Smooth muscle cell (in vitro differentiated cells): ENCODE data around the gene POLR1E. TPM values are rescaled to one million over a fixed set of nuclear protein-coding genes. Genes with fewer than 3 reads are reported as not detected.

Experiments
- DNase-seq: peaks from one replicate; lab custom pipeline; 2025; ENCODE audit not compliant: unreplicated experiment; lab: John Stamatoyannopoulos, UW
- H2AFZ ChIP-seq: fragments of 200-600 bp; sonication (generic); 2 replicates; pipeline ENCODE4 v1.6.0; 2016; ENCODE audit warnings: antibody characterized with exemption, low read depth, mild to moderate bottlenecking
- H3F3A ChIP-seq: fragments of 200-600 bp; sonication (generic); 2 replicates; pipeline ENCODE4 v1.6.0; 2017; ENCODE audit warnings: antibody characterized with exemption, low read depth
- H3K27ac ChIP-seq: fragments of 200-600 bp; sonication (generic); 2 replicates; pipeline ENCODE4 v1.5.1; 2016; ENCODE audit warnings: low read depth, mild to moderate bottlenecking
- H3K27me3 ChIP-seq: fragments of 200-600 bp; sonication (generic); 2 replicates; pipeline ENCODE4 v1.6.1; 2016; ENCODE audit warnings: low read depth, mild to moderate bottlenecking
- H3K36me3 ChIP-seq: fragments of 200-600 bp; sonication (generic); 2 replicates; pipeline ENCODE4 v1.5.1; 2016; ENCODE audit warnings: low read depth
- H3K4me1 ChIP-seq: fragments of 200-600 bp; sonication (generic); 2 replicates; pipeline ENCODE4 v1.5.1; 2016; ENCODE audit warnings: low read depth
- H3K4me2 ChIP-seq: fragments of 200-600 bp; sonication (generic); 2 replicates; pipeline ENCODE4 v1.6.0; 2016; ENCODE audit warnings: mild to moderate bottlenecking
- H3K4me3 ChIP-seq: fragments of 200-600 bp; sonication (generic); 2 replicates; pipeline ENCODE4 v1.5.1; 2016; ENCODE audit warnings: mild to moderate bottlenecking
- H3K79me2 ChIP-seq: fragments of 200-600 bp; sonication (generic); 2 replicates; pipeline ENCODE4 v1.6.0; 2016; ENCODE audit warnings: low read depth, mild to moderate bottlenecking
- H3K9ac ChIP-seq: fragments of 200-600 bp; sonication (generic); 2 replicates; pipeline ENCODE4 v1.6.0; 2016; ENCODE audit warnings: low read depth
- H3K9me3 ChIP-seq: fragments of 200-600 bp; sonication (generic); replicated peaks from 2 replicates; pipeline ENCODE4 v1.5.1; 2016; ENCODE audit warnings: low read depth
- H4K20me1 ChIP-seq: fragments of 200-600 bp; sonication (generic); 2 replicates; pipeline ENCODE4 v1.6.0; 2016; ENCODE audit warnings: low read depth
- WGBS: methylation state at CpG from one replicate; pipeline ENCODE4 v1.1.7; 2016; ENCODE audit warnings: low lambda C conversion rate; 5-methylcytosine and 5-hydroxymethylcytosine counted together
- polyA plus RNA-seq: library from polyadenylated mRNA; unstranded; fragments of >200 nt; fragmentation: Nextera tagmentation; extraction: Ambion mirVana; gene quantifications from 2 replicates; pipeline ENCODE4 v1.2.1, GENCODE V29; 2016
- total RNA-seq: library from RNA; depleted of rRNA; stranded (reverse); fragments of >200 nt; gene quantifications from 2 replicates; pipeline ENCODE4 v1.2.3, GENCODE V29; 2014
- TF ChIP-seq, protein P1 (sequence below): fragments of 200-600 bp; sonication (generic); IDR thresholded peaks from 2 replicates; pipeline ENCODE4 v1.5.1; 2017; ENCODE audit warnings: borderline replicate concordance, mild to moderate bottlenecking, antibody characterized with exemption; ENCODE audit not compliant: insufficient read depth, poor library complexity, severe bottlenecking

POLR1E gene
- total and polyA plus RNA-seq, 2 experiments from 2014 or later: 10.9 to 12.6 TPM

- no peak overlapping the region for H3K27ac ChIP-seq
- TF ChIP-seq, protein P1, sequence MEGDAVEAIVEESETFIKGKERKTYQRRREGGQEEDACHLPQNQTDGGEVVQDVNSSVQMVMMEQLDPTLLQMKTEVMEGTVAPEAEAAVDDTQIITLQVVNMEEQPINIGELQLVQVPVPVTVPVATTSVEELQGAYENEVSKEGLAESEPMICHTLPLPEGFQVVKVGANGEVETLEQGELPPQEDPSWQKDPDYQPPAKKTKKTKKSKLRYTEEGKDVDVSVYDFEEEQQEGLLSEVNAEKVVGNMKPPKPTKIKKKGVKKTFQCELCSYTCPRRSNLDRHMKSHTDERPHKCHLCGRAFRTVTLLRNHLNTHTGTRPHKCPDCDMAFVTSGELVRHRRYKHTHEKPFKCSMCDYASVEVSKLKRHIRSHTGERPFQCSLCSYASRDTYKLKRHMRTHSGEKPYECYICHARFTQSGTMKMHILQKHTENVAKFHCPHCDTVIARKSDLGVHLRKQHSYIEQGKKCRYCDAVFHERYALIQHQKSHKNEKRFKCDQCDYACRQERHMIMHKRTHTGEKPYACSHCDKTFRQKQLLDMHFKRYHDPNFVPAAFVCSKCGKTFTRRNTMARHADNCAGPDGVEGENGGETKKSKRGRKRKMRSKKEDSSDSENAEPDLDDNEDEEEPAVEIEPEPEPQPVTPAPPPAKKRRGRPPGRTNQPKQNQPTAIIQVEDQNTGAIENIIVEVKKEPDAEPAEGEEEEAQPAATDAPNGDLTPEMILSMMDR: no peak
- peaks cover 100% of the 10 kb centered on the region for H4K20me1 ChIP-seq
- WGBS: 100% methylated on average over 2 of the region's 2 CpGs
- H2AFZ ChIP-seq: no peak overlapping the region
- no peak overlapping the region for H3K4me2 ChIP-seq
- peaks cover 7% of the 10 kb centered on the region for H3F3A ChIP-seq
- DNase-seq: no peak
- H3K9me3 ChIP-seq: no peaks in the 10 kb centered on the region
- H3K79me2 ChIP-seq: peaks cover 47% of the 10 kb centered on the region
- H3K4me3 ChIP-seq: no peak overlapping the region
- no peak overlapping the region for H3K9ac ChIP-seq
- no peaks in the 10 kb centered on the region for H3K4me1 ChIP-seq
- H3K36me3 ChIP-seq: peaks cover 10% of the 10 kb centered on the region
- no peaks in the 10 kb centered on the region for H3K27me3 ChIP-seq
Observed at GRCh38 chr9:37442556-37442955, 43.2 kb upstream of the POLR1E start.

- peaks cover 51% of the 10 kb centered on the region for H3K79me2 ChIP-seq
- no peak overlapping the region for H3K4me3 ChIP-seq
- TF ChIP-seq, protein P1: no peak
- H4K20me1 ChIP-seq: peaks cover 100% of the 10 kb centered on the region
- H3K9me3 ChIP-seq: no peaks in the 10 kb centered on the region
- 97% methylated on average over 5 of the region's 5 CpGs for WGBS
- H3K4me1 ChIP-seq: no peaks in the 10 kb centered on the region
- peaks cover 7% of the 10 kb centered on the region for H3F3A ChIP-seq
- H3K9ac ChIP-seq: no peak overlapping the region
- peaks cover 10% of the 10 kb centered on the region for H3K36me3 ChIP-seq
- no peak overlapping the region for H3K4me2 ChIP-seq
- H2AFZ ChIP-seq: no peak overlapping the region
- H3K27me3 ChIP-seq: no peaks in the 10 kb centered on the region
- no peak overlapping the region for H3K27ac ChIP-seq
- DNase-seq: no peak
Observed at GRCh38 chr9:37443566-37443965, 42.2 kb upstream of the POLR1E start.

- Histone ChIP-seq H4K20me1 (peaks cover 100% of the 10 kb centered on the region), H3F3A (peaks cover 7% of the 10 kb centered on the region), H3K27ac (no peak overlapping the region), H3K79me2 (peaks cover 61% of the 10 kb centered on the region), H3K9ac (no peak overlapping the region), H3K4me1 (peaks cover 8% of the 10 kb centered on the region), H3K27me3 (no peaks in the 10 kb centered on the region), H3K9me3 (no peaks in the 10 kb centered on the region), H3K36me3 (peaks cover 10% of the 10 kb centered on the region), H2AFZ (no peak overlapping the region), H3K4me2 (no peak overlapping the region), H3K4me3 (no peak overlapping the region)
- TF ChIP-seq, protein P1: no peak
- no peak for DNase-seq
- 96% methylated on average over 2 of the region's 2 CpGs for WGBS
Observed at GRCh38 chr9:37444890-37445289, 40.9 kb upstream of the POLR1E start.

- H2AFZ ChIP-seq: no peak overlapping the region
- no peak overlapping the region for H3K4me2 ChIP-seq
- H4K20me1 ChIP-seq: peaks cover 100% of the 10 kb centered on the region
- no peak overlapping the region for H3K27ac ChIP-seq
- H3K4me3 ChIP-seq: no peak overlapping the region
- TF ChIP-seq, protein P1: no peak
- H3K36me3 ChIP-seq: peaks cover 6% of the 10 kb centered on the region
- no peaks in the 10 kb centered on the region for H3F3A ChIP-seq
- WGBS: 96% methylated on average over 6 of the region's 6 CpGs
- no peaks in the 10 kb centered on the region for H3K9me3 ChIP-seq
- no peak for DNase-seq
- no peak overlapping the region for H3K9ac ChIP-seq
- H3K4me1 ChIP-seq: peaks cover 8% of the 10 kb centered on the region
- peaks cover 70% of the 10 kb centered on the region for H3K79me2 ChIP-seq
- no peaks in the 10 kb centered on the region for H3K27me3 ChIP-seq
Observed at GRCh38 chr9:37445832-37446231, 39.9 kb upstream of the POLR1E start.
